Retinal pigment epithelial cell (primary cell): ENCODE data around the gene STK24.

Experiments used
- DNase-seq: peaks from one replicate; pipeline ENCODE4 v3.0.0-alpha.2; 2010; ENCODE audit warnings: low read depth
- H3K4me3 ChIP-seq: 2 replicates; pipeline ENCODE4 v1.5.1; 2011; ENCODE audit warnings: mild to moderate bottlenecking, low read length, control low read depth, moderate library complexity
- CTCF ChIP-seq: conservative IDR thresholded peaks from 2 replicates; pipeline ENCODE4 v1.5.1; 2011; ENCODE audit warnings: low read depth, low read length, control low read depth, inconsistent platforms

The STK24 gene

GRCh38 chr13:98478189-98479129 is 98.4 kb downstream of the STK24 start:
- no peak for DNase-seq
- TF ChIP-seq CTCF, result no peak
- peak overlapping the region; percentile 10 for H3K4me3 ChIP-seq

- DNase-seq, result peak; percentile 62
- no peak for TF ChIP-seq CTCF
- no peak overlapping the region for H3K4me3 ChIP-seq
Measured at GRCh38 chr13:98476538-98476966, 100.4 kb downstream of the STK24 start.

- H3K4me3 ChIP-seq, result no peak overlapping the region
- DNase-seq, result no peak
- no peak for TF ChIP-seq CTCF
Measured at GRCh38 chr13:98476106-98476505, 100.8 kb downstream of the STK24 start.

GRCh38 chr13:98475522-98475921 is 101.4 kb downstream of the STK24 start:
- H3K4me3 ChIP-seq, result no peak overlapping the region
- no peak for DNase-seq
- no peak for TF ChIP-seq CTCF

- H3K4me3 ChIP-seq, result no peak overlapping the region
- no peak for DNase-seq
- no peak for TF ChIP-seq CTCF
Measured at GRCh38 chr13:98474761-98475160, 102.1 kb downstream of the STK24 start.

- H3K4me3 ChIP-seq, result no peak overlapping the region
- no peak for DNase-seq
- no peak for TF ChIP-seq CTCF
Measured at GRCh38 chr13:98474292-98474691, 102.6 kb downstream of the STK24 start.

- TF ChIP-seq CTCF, result no peak
- no peak overlapping the region for H3K4me3 ChIP-seq
- no peak for DNase-seq
Measured at GRCh38 chr13:98473788-98474144, 103.1 kb downstream of the STK24 start.
